GM21717 (cell line): ENCODE data around the gene VPS45.
"Not testable (repeated sequence)": the region's sequence is repeated elsewhere in the genome, so short reads cannot be mapped to it uniquely, and the experiment has no call there.

Experiments used
- ATAC-seq: cut with Tn5 transposase; IDR thresholded peaks from one replicate; pipeline ENCODE4 v1.9.1; 2021; ENCODE audit warnings: mild to moderate bottlenecking, moderate library complexity; ENCODE audit not compliant: unreplicated experiment

Gene VPS45

GRCh38 chr1:150067184-150068108, at the start of gene VPS45:
VPS45 (plus strand) TSS chr1:150067776; CDS start chr1:150067858, 82 bp downstream.
- ATAC-seq, result peak; percentile 84

GRCh38 chr1:150018165-150018564, 49.4 kb upstream of the VPS45 start:
- no peak for ATAC-seq

- ATAC-seq, result no peak
These were observed 46.9 kb upstream of the VPS45 start for GRCh38 chr1:150020711-150021110.

- no peak for ATAC-seq
These were observed 46.3 kb upstream of the VPS45 start for GRCh38 chr1:150021191-150021694.

- ATAC-seq, result no peak
These were observed 45.2 kb upstream of the VPS45 start for GRCh38 chr1:150022357-150022756.

GRCh38 chr1:150024156-150024555, 43.4 kb upstream of the VPS45 start:
- no peak for ATAC-seq

GRCh38 chr1:150028322-150028721, 39.3 kb upstream of the VPS45 start:
- ATAC-seq, result no peak

GRCh38 chr1:150034336-150034735, 33.2 kb upstream of the VPS45 start:
- no peak for ATAC-seq

GRCh38 chr1:150049926-150050325, 17.6 kb upstream of the VPS45 start:
- ATAC-seq, result no peak

- ATAC-seq, result no peak
These were observed 16.5 kb upstream of the VPS45 start for GRCh38 chr1:150051089-150051373.

GRCh38 chr1:150051905-150052412, 15.6 kb upstream of the VPS45 start:
- ATAC-seq, result not testable (repeated sequence)

GRCh38 chr1:150053926-150054325, 13.7 kb upstream of the VPS45 start:
- ATAC-seq, result no peak

- ATAC-seq, result not testable (repeated sequence)
These were observed 12.1 kb upstream of the VPS45 start for GRCh38 chr1:150055507-150055906.

- no peak for ATAC-seq
These were observed 11.2 kb upstream of the VPS45 start for GRCh38 chr1:150056407-150056806.

GRCh38 chr1:150060260-150060659, 7.3 kb upstream of the VPS45 start:
- ATAC-seq, result no peak

- ATAC-seq, result no peak
These were observed 5.9 kb upstream of the VPS45 start for GRCh38 chr1:150061632-150062101.

- ATAC-seq, result no peak
These were observed 5.5 kb upstream of the VPS45 start for GRCh38 chr1:150062113-150062512.

- ATAC-seq, result no peak
These were observed 2.2 kb upstream of the VPS45 start for GRCh38 chr1:150065184-150065871.

GRCh38 chr1:150066328-150066727, 1.2 kb upstream of the VPS45 start:
- no peak for ATAC-seq

GRCh38 chr1:150066838-150067183, 765 bp upstream of the VPS45 start:
- ATAC-seq, result peak; percentile 30

GRCh38 chr1:150068109-150068435, 496 bp downstream of the VPS45 start:
- no peak for ATAC-seq

GRCh38 chr1:150069923-150070322, 2.3 kb downstream of the VPS45 start:
- ATAC-seq, result no peak
